Measurements from ENCODE around the gene KRTAP2-2. TPM values are rescaled to one million over a fixed set of nuclear protein-coding genes. Genes with fewer than 3 reads are reported as not detected.
A peak's percentile ranks its signal among the peaks of the same experiment; 100 is the strongest.
"Not testable (repeated sequence)": the region's sequence is repeated elsewhere in the genome, so short reads cannot be mapped to it uniquely, and the experiment has no call there.

Gene KRTAP2-2
- total RNA-seq, 1 donor from 2014 or later: not detected

DNA sequence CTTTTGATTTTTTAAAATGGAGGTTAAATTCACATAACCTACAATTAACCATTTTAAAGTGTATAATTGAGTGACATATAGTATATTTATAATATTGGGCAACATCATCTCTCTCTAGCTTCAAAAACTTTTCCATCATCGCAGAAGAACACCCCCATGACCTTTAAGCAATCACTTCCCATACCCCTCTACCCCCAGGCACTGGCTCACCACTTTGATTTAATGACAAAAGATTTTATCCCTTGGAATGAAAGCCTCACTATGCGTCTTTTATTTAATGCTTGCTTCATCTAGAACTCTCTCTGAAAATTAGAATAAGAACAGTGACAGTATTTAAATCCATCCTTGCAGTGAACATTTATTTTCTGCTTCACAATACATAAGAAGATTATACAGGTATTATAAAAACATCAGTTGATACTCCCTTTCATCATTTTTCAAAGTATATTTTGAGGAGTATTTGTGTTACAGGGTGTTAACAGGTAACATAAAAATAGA lies 17.1 kb downstream of the KRTAP2-2 start:
- peaks cover 13% of the 10 kb centered on the region for H3K9me3 Mint-ChIP-seq (ENCODE audit: unreplicated experiment)
- H3K4me1 Mint-ChIP-seq (ENCODE audit: low read depth, unreplicated experiment): peaks cover 3% of the 10 kb centered on the region
- no peaks in the 10 kb centered on the region for H3K36me3 Mint-ChIP-seq (ENCODE audit: unreplicated experiment)
- no peak overlapping the region for H3K4me3 Mint-ChIP-seq (ENCODE audit: unreplicated experiment)
- no peak overlapping the region for H3K27ac Mint-ChIP-seq (ENCODE audit: unreplicated experiment)
- DNase-seq: no peak
- H3K27me3 Mint-ChIP-seq (ENCODE audit: unreplicated experiment): no peaks in the 10 kb centered on the region
- no peak for TF ChIP-seq CTCF (IDR thresholded peaks at IDR 0.05; ENCODE audit: partially characterized antibody, unreplicated experiment)

DNA sequence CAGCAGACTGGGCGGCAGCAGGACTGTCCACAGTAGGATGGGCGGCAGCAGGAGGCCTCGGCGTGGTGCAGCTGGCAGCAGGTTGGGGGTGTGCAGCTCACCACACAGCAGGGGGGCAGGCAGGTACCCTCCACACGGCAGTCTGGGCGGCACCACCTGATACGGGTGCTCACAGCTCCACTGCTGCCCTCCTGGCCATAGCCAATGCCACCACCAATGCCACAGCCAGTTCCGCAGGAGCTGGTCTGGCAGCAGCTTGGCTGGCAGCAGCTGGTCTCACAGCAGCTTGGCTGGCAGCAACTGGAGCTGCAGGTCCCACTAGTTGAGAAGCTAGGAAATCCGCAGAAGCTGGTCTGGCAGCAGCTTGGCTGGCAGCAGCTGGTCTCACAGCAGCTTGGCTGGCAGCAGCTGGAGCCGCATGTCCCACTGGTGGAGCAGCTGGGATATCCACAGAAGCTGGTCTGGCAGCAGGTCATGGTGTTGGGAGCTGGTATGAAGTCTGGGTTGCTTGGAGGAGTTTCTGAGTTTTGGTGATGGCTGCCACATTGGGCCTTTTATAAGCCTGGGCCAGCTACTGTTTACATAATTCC lies 20.6 kb downstream of the KRTAP2-2 start, which contains the start of gene KRTAP1-3:
KRTAP1-3 (minus strand) TSS at position 529 of the 590 bp plus-strand sequence; CDS start at position 476, 53 bp downstream.
- H3K36me3 Mint-ChIP-seq (ENCODE audit: unreplicated experiment); H3K27me3 Mint-ChIP-seq (ENCODE audit: unreplicated experiment); H3K9me3 Mint-ChIP-seq (ENCODE audit: unreplicated experiment); H3K4me1 Mint-ChIP-seq (ENCODE audit: low read depth, unreplicated experiment); H3K4me3 Mint-ChIP-seq (ENCODE audit: unreplicated experiment): not testable (repeated sequence)
- peak within 1 kb of the TSS; percentile 15 for H3K27ac Mint-ChIP-seq (ENCODE audit: unreplicated experiment)
- DNase-seq: peak; percentile 23

- Mint-ChIP-seq H3K27me3 (ENCODE audit: unreplicated experiment) (no peaks in the 10 kb centered on the region), H3K36me3 (ENCODE audit: unreplicated experiment) (no peaks in the 10 kb centered on the region)
- no peak for TF ChIP-seq CTCF (IDR thresholded peaks at IDR 0.05; ENCODE audit: partially characterized antibody, unreplicated experiment)
These were observed 25.3 kb downstream of the KRTAP2-2 start, which contains the start of gene KRTAP1-4 for GRCh38 chr17:41029633-41030245. TSS of gene KRTAP1-4 (minus strand) at chr17:41030195. CDS start at chr17:41030078, 117 bp downstream.

DNA sequence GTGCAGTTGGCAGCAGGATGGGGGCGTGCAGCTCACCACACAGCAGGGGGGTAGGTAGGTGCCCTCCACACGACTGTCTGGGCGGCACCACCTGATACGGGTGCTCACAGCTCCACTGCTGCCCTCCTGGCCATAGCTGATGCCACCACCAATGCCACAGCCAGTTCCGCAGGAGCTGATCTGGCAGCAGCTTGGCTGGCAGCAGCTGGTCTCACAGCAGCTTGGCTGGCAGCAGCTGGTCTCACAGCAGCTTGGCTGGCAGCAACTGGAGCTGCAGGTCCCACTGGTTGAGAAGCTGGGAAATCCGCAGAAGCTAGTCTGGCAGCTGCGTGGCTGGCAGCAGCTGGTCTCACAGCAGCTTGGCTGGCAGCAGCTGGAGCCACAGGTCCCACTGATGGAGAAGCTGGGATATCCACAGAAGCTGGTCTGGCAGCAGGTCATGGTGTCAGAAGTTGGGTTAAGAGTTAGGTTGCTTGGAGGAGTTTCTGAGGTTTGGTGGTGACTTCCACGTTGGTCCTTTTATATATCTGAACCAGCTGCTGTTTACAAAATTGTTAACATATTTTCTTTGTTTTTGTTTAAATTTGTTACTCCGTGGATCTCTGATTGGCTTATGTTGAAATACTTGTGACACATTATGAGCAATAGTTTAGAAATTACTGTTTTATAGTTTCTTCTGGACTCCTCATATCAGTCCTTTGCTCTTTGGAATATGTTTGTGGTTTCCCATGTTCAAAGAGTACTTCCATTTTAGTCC lies 28.1 kb downstream of the KRTAP2-2 start, which contains the start of gene KRTAP1-5:
KRTAP1-5 (minus strand) TSS at position 494 of the 757 bp plus-strand sequence; CDS start at position 441, 53 bp downstream.
- no peaks in the 10 kb centered on the region for H3K4me1 Mint-ChIP-seq (ENCODE audit: low read depth, unreplicated experiment)
- peak; percentile 23 for DNase-seq
- H3K27ac Mint-ChIP-seq (ENCODE audit: unreplicated experiment): peak within 1 kb of the TSS; percentile 24
- TF ChIP-seq CTCF (IDR thresholded peaks at IDR 0.05; ENCODE audit: partially characterized antibody, unreplicated experiment): no peak
- H3K36me3 Mint-ChIP-seq (ENCODE audit: unreplicated experiment): no peaks in the 10 kb centered on the region
- no peak within 1 kb of the TSS for H3K4me3 Mint-ChIP-seq (ENCODE audit: unreplicated experiment)
- no peaks in the 10 kb centered on the region for H3K27me3 Mint-ChIP-seq (ENCODE audit: unreplicated experiment)
- H3K9me3 Mint-ChIP-seq (ENCODE audit: unreplicated experiment): peaks cover 2% of the 10 kb centered on the region

More at GRCh38 chr17:41029633-41030245, 25.3 kb downstream of the KRTAP2-2 start, which contains the start of gene KRTAP1-4:
- DNase-seq: no peak
- no peak within 1 kb of the TSS for H3K4me3 Mint-ChIP-seq (ENCODE audit: unreplicated experiment)
- H3K9me3 Mint-ChIP-seq (ENCODE audit: unreplicated experiment): peaks cover 8% of the 10 kb centered on the region
- H3K27ac Mint-ChIP-seq (ENCODE audit: unreplicated experiment): no peak within 1 kb of the TSS
- H3K4me1 Mint-ChIP-seq (ENCODE audit: low read depth, unreplicated experiment): no peaks in the 10 kb centered on the region

GRCh38 chr17:41024697-41025096 lies 30.3 kb downstream of the KRTAP2-2 start:
- DNase-seq: no peak
- TF ChIP-seq CTCF (IDR thresholded peaks at IDR 0.05; ENCODE audit: partially characterized antibody, unreplicated experiment): no peak
- Mint-ChIP-seq H3K4me3 (ENCODE audit: unreplicated experiment) (no peak overlapping the region), H3K9me3 (ENCODE audit: unreplicated experiment) (peaks cover 2% of the 10 kb centered on the region), H3K4me1 (ENCODE audit: low read depth, unreplicated experiment) (no peaks in the 10 kb centered on the region), H3K27ac (ENCODE audit: unreplicated experiment) (no peak overlapping the region), H3K36me3 (ENCODE audit: unreplicated experiment) (no peaks in the 10 kb centered on the region), H3K27me3 (ENCODE audit: unreplicated experiment) (no peaks in the 10 kb centered on the region)

Measured in glutamatergic neuron (in vitro differentiated cells).